ENCODE results near the gene TSPO2.
"Not testable (repeated sequence)": the region's sequence is repeated elsewhere in the genome, so short reads cannot be mapped to it uniquely, and the experiment has no call there.

Gene TSPO2, protein sequence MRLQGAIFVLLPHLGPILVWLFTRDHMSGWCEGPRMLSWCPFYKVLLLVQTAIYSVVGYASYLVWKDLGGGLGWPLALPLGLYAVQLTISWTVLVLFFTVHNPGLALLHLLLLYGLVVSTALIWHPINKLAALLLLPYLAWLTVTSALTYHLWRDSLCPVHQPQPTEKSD

DNA sequence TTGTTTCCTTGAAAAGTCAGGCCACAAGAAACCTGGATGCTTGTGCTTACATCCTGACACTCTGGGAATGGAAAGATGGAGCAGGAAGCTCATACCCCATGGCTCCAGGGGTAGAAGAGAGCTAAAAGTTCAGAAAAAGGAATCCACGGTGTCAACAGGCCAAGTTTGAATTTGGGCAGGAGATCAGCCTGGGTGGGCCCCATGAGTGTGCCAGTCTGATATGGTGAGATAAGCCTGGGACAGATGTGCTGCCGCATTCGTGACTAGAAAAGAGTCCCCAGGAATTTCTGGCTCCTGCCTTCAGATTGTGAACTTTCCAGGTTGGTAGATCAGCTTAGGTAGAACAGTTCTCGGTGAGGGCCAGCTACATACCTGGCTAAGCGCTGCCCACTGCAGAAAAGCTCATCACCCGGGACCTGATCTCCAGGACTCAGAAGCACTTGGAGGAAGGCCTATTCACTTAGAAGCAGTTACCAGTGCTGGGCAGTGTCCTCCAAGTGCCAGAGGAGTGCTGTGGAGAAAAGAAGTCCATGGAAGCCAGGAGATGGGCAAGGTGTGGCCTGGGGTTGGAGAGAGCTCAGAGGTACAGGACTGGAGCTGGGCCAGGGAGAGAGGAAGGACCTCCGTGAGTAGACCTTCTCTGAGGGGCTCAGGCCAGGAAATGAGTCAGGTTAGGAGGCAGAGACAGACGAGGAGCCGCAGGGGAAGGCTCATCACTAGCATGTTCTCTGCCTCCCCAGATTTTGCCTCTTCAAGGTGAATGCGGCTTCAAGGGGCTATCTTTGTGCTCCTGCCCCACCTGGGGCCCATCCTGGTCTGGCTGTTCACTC, at the start of gene TSPO2:
TSPO2 (plus strand) TSS at position 242 of the 830 bp plus-strand sequence; CDS start at position 761, 519 bp downstream.
- no peak for DNase-seq

DNA sequence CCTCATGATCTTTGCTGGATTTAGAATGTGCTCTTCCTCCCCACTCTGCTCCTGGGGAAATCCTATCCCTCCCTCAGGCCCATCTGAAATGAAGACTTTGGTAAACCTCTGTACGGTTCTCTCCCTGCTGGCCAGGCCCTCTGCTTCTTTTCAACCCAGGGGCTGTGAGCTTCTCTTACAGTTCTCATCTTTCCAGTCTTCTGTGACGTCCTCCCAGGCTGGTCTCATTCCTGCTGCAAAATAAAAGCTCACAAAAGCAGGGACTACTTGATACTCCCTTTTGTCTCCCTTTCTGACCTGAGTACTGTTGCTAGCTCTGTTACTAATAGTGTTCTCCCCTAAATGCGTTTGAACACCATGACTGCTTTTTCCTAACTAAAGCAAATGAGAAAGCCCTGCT, 49.5 kb upstream of the TSPO2 start:
- DNase-seq: no peak

DNA sequence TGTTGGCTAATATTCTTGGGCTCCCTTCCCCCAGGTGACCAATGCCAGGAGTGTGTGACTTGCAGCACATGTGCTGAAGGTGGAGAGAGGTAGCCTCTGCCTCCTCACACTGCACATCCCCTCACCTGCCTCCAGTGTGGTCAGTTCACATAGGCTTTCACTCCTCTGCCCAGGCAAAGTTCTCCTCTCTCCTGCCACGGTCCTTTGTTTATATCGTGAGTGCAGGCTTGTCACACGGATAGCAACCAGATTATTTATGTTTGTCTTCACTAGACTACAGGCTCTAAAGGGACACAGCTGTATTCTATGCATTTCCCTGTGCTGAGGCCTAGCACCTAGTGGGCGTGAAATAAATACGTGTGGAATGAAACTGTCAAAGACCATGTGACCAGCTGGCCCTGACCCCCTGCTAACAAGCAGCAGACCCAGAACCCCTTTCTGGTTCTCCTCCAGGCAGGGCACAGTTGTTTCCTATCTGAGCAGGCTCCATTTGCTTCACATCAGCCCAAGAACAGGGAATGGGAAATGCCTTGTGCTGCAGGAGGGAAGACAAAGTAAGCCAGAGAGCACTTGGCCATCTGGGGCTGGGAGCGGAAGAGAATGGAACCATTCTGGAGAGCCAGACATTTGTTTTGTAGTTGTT, 45.6 kb upstream of the TSPO2 start:
- DNase-seq: no peak

DNA sequence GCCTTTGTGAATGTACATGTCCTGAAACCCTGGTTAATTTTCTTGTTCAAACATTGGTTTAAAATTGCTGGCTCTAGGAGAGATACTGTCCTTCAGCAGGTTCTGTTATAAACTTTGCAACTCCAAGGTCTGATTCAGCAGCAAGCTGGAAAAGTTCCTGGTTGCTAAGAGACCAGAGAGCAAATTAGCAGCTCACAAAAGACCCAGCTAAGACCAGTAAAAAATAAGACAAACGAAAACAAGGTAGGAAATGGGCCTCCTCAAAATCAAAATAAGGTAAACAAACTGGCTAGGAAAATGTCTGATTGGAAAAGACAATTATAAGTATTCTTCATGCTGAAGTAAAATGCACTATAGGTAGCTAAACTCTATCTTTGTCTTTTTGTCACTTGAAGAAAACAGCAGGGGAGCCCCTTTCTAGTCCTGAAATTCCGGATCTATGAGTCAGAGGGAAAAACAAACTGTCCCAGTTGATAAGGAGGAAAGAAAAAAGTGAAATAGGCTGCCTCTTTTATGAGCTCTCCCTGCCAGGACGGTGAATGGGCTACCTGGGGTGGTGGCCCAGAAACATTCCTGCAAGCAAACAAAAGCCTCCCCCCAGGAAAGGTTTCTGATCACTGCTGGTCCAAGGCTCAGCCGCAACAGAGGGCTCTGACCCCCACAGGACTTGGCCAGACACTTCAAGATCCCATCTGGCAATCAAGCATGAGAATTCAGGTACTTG, 44.9 kb upstream of the TSPO2 start:
- no peak for DNase-seq

DNA sequence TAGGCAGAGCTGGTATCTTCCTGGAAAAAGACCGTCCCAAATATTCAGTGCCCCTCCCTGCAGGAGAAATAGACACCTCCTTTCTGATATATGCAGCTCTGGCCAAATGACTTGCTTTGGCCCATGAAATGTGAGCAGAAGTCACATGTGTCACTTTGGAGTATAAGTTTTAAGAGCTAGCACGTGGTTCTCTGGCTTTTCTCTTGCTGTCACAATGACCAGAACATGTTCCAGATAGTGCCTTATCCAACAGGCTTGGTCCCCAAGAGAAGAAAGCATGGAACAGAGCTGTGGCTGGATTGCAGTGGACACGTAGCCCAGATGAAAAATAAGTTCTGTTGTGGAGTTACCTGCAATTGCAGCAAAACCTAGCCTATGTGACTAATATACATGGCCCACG, 43.6 kb upstream of the TSPO2 start:
- no peak for DNase-seq

DNA sequence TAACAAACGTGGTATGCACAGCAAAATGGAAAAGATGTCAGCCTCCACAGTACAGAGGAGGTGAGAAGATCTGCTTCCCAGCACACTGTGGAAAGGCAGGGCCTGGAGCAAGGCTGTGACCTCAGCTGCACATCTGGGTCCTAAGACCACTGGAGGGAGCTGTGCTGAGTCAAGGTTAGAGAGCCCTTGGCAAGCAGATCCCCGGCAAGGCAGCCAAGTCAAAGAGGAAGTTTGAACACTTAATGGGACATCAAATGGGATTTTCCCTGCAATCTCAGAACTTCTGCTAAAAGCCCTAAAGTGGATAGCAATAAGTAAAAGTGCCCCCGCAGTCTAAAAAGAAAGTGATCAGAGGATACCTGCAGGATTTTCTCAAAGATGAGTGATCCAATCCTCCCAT, 42.7 kb upstream of the TSPO2 start:
- no peak for DNase-seq

DNA sequence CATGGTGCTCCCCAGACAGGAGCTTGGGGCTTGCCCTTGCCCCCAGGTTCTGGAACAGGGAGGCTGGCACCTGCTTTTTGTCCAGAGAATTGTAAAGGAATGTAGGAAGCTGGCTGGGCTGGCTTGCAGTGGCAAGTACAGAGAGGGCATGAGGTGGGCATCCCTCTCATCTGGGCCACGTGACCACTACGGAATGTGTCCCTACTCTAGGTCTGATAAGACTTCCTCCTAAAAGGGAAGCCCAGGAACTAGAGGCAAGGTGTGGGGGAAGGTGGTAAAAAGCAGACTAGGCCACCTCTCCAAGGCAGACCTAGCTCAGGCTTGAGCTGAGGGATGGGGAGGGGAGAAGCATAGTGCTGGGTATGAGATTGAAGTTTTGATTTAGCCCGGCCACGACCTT, 42.0 kb upstream of the TSPO2 start:
- DNase-seq: no peak

DNA sequence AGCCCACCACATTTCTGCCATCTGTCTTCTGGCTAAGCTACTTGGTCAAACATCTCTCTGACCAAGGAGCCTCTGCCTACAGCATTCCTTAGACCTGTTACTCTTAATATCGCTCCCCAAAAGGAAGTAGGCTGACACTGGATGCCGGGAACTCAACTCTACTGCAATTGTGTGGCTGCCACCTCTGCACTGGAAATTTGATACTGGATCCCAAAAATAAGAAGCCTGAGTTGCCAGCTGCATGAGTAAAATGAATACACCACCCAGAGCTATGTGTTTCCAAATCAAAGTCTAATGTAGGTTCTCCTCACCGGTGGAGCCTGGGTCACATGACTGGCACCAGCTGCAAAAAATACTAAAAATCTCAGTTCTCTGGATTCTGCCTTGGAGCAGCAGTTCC, 40.1 kb upstream of the TSPO2 start:
- DNase-seq: no peak

DNA sequence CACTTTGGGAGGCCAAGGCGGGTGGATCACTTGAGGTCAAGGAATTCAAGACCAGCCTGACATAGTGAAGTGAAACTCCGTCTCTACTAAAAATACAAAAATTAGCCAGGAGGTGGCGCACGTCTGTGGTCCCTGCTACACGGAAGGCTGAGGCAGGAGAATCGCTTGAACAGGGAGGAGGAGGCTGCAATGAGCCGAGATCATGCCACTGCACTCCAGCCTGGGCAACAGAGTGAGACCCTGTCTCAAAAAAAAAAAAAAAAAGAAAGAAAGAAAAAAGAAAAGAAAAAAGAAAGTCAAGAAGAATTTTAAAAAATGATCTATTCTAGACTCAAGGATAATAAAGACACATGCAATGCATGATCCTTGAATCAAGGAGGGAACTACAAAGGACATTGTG, 36.0 kb upstream of the TSPO2 start:
- DNase-seq: peak; percentile 7

DNA sequence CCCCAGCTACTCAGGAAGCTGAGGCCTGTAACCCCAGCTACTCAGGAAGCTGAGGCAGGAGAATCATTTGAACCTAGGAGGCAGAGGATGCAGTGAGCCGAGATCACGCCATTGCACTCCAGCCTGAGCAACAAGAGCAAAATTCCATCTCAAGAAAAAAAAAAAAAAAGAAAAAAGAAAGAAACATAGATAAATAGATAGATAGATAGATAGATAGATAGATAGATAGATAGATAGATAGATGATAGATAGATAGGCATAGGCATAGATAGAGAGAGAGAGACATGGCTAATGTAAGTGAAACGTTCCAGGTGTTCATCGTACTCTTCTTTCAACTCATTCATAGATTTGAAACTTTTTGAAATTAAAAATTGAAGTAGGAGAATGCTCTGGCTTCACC, 35.3 kb upstream of the TSPO2 start:
- DNase-seq: not testable (repeated sequence)

DNA sequence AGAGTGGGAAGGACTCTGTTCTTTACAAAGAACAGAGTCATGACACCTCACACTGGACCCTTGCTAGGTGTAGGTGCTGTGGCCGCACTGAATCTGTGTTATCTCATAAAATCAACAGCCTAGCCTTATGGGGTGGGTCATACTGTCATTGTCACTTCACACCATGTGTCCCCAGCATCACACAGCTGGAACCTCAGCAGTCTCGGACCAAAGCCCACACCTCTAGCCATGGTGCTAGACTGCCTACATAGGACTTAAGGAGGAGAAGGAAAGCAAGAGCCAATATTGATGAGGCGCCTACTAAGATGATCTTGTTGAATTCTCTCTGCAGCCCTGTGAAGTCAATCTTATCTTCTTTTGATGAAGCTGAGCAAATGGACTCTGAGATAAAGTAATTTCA, 34.3 kb upstream of the TSPO2 start:
- no peak for DNase-seq

DNA sequence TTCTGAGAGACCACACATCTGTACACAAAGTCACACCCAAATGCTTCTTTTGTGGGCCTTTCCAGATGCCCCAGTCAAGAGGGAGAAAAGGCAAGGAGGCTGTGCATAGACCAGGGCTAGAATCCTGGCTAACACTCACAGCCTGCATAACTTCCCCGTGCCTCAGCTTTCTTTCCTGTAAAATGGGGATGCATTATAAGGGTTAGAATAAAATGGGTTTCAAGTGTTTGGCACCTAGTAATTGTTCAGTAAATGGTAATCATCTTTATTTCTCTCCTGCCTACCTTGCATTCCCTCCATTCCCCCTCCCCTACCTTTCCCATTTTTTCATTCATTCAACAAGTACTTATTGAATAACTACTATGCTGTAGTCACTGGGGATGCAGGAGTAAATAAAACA, 32.6 kb upstream of the TSPO2 start:
- DNase-seq: no peak

DNA sequence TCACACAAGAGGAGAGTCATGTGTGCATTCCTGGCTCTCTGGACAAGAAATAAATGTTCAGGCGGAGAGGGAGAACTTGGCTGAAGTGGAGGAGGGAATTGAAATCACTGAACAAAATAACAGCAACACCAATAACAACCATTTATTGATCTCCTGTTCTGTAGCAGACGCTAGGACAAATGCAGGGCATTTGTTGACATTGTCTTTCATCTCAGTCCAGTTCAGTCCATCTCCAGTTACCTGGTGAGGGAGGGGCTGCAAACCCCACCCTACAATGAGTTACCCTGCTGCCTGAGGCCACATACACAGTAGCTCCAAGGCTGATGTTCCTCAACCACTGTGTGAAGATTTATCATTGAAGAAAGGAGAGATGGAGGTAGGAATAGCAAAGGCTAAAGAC, 30.6 kb upstream of the TSPO2 start:
- DNase-seq: no peak

DNA sequence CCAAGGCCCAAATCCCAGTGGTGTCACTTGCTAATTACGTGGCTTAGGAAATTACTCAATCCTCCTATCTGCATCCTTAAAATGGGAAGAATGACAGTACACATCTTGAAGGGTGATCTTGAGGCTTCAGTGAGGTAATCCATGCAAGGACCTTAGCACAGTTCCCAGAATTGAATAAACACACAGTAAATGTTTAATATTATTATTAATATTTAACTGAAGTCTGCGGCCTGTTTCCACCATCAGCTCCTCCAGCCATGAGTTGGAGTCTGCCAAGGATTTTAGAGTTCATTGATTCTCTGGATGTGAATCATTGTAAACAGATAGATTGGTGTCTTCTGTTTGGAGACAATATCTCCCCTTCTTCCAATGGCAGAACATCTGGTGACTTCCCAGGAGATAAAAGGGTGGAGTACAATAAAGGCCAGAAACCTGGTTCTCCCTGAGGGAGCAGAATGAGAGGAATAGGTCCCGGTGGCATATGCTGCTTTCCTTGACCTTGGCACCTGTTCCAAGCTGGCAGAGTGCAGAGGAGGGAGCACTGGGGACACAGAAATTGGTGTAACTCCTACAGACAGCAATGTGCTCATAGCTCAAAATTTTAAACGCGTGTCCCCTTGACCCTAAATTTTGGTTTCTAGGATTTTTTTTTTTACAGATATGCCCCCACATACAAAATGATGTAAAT, 28.7 kb upstream of the TSPO2 start:
- no peak for DNase-seq

DNA sequence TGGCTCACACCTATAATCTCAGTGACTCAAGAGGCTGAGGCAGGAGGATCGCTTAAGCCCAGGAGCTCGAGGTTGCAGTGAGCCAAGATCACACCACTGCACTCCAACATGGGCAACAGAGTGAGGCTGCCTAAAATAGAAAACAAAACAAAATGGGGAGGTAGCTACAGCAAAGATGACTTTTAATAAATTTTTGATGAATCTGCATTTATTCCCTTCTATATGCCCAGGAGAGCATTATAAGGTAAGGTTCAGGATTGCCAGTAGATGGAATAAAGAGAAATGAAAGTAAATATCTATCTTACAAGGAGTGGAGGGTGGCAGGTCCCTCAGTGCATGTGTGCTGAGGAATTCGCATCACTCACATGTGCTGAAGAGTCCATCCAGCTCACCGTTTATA, 27.5 kb upstream of the TSPO2 start:
- no peak for DNase-seq

DNA sequence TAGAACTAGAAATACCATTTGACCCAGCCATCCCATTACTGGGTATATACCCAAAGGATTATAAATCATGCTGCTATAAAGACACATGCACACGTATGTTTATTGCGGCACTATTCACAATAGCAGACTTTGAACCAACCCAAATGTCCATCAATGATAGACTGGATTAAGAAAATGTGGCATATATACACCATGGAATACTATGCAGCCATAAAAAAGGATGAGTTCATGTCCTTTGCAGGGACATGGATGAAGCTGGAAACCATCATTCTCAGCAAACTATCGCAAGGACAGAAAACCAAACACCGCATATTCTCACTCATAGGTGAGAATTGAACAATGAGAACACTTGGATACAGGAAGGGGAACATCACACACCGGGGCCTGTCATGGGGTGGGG, 26.4 kb upstream of the TSPO2 start:
- DNase-seq: not testable (repeated sequence)

DNA sequence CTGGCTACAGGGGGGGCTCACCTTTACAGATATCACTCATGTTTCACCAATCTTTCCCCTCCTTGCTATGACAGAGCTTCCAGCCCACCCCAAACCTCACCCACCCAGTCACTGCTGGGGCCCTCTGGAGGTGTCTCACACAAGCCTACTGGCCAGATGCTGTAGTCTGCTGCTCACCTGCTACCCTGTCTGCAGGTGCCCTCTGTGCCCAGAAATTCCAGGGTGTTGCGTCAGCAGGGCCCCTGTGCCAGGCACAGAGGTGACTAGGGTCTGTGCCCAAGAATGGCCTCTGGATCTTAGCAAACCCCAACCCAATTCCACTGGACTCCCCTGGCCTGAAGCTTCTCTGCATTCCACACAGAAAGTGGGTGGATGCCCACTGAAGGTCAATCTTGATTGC, 24.6 kb upstream of the TSPO2 start:
- no peak for DNase-seq

DNA sequence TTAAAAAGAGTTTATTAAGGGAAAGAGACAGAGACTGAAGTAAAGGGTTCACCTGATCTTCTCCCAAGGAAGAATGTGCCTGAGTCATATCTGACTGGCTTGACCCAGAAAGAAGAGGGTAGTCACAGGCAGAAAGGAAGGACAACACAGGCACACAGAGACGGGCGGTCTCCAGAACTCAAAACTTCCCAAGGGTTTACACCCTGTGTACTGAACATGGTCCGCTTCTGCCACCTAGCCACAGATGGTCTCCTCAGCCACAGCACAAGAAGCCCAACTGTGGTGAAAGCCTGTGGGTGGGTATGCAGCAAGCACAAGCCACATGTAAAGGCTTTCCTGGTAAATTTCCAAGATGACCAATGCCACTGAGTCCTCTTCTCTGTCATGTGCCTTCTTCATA, 20.4 kb upstream of the TSPO2 start:
- DNase-seq: no peak

DNA sequence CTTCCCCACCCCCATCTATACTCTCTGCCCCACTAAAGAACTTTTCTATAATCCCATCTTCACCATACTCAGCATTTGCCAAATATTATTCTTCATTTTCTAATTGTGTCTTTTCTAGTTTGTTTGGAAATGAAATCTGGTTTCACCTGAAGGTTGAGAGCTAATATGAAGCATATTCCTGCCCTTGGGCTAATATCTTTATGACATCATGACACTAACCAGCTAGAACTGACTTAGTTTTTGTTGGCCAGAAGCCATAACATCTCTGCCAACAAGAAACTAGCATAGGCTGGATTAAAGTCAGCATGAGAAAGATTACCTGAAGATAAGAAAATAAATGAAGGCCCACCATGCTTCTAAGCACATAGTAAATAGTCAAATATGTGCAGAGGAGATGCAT, 20.0 kb upstream of the TSPO2 start:
- DNase-seq: no peak

DNA sequence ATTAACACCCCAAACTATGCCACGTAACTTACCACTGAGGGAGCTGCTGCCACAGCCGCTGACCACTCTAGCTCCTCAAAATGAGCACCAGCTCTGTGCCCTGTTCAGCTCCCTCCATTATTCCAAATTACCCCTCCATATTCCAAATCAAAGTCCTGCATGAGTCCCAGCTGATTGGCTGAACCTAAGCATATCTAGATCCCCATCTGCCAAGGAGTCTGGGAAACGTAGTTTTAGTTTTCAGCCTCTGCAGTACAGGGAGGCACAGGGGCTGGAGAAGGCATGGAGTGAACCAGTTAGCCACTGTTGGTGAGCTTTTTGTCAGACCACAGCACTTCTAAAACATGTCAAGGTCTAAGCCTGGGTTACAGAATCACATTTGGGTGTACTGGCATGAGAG, 19.2 kb upstream of the TSPO2 start:
- no peak for DNase-seq

DNA sequence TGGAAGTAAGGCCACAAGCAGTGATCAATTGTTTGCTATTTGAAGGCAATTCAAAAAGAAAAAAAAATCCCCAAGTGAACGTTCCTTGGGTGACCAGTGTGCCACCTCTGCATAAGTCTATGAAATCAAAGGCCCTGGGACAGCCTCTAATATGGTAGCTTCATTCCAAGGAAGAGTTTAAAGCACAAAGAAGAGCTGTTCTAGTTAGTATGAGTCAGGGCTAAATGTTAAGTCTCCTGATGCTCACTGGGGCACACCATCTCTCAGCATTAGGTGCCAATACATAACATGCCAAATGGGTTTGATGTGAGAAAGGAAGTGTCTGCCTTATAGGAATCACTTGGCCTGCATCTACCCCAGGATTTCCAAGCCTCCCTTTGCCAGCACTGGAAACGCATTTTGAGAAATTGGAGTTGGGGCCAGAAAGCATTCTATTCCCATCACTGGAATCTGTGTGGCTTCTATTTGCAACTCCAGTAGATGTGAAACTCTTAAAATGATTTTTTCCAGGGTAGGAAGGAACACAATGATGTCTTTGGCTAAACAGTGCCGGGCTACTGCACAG, 16.2 kb upstream of the TSPO2 start:
- DNase-seq: no peak

DNA sequence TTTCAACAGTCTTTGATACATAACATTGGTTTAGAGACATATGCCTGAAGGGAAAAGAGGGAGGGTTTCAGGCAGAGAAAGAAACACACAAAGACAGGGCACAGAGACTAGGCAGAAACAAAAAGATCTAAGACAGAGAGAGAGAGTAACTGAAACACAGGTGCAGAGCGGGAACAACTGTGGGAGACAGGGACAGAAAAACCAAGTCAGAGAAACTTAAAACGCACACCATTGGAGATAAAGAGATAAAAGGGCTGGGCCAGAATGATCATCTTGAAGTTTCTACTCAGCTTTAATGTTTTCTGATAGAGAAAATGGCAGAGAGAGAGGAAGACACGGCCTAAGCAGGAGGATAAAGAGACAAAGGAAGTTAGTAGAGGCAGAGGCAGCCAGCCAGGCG, 15.0 kb upstream of the TSPO2 start:
- no peak for DNase-seq
